ENCODE results near the gene KIAA2012.
"Not testable (repeated sequence)": the region's sequence is repeated elsewhere in the genome, so short reads cannot be mapped to it uniquely, and the experiment has no call there.

KIAA2012 gene

GRCh38 chr2:202204855-202205254, 131.8 kb downstream of the KIAA2012 start:
- DNase-seq, result no peak

GRCh38 chr2:202208526-202208925, 135.5 kb downstream of the KIAA2012 start:
- no peak for DNase-seq

- no peak for DNase-seq
Measured at GRCh38 chr2:202215179-202215578, 142.1 kb downstream of the KIAA2012 start.

- DNase-seq, result no peak
Measured at GRCh38 chr2:202221873-202222272, 148.8 kb downstream of the KIAA2012 start.

- no peak for DNase-seq
Measured at GRCh38 chr2:202237787-202238233, 164.8 kb downstream of the KIAA2012 start.

- peak; percentile 91 for DNase-seq
Measured at GRCh38 chr2:202238234-202239197, 165.5 kb downstream of the KIAA2012 start, which contains the start of gene SUMO1. Gene SUMO1 (minus strand): TSS chr2:202238597. CDS start chr2:202238451, 146 bp downstream.

GRCh38 chr2:202247710-202248109, 174.7 kb downstream of the KIAA2012 start:
- DNase-seq, result not testable (repeated sequence)

GRCh38 chr2:202249521-202250253, 176.6 kb downstream of the KIAA2012 start:
- no peak for DNase-seq

- DNase-seq, result no peak
Measured at GRCh38 chr2:202251494-202251893, 178.4 kb downstream of the KIAA2012 start.

All from CD4-positive, alpha-beta T cell treated with Interleukin-4 for 4 hours (primary cell).